CD4-positive, alpha-beta T cell (primary cell): ENCODE measurements around the gene RAD51B. TPM values are rescaled to one million over a fixed set of nuclear protein-coding genes. Genes with fewer than 3 reads are reported as not detected.

Experiments used
- ATAC-seq: fragments of 200-7000 bp; cut with Tn5 transposase; one replicate; pipeline ENCODE4 v1.10.0; 2022; ENCODE audit warnings: mild to moderate bottlenecking; ENCODE audit not compliant: poor library complexity
- CTCF ChIA-PET: fragments of 350-600 bp; sonication (Branson Sonifier 250); formaldehyde crosslinking; loops from one replicate; lab custom pipeline; 2021; ENCODE audit warnings: antibody characterized with exemption, inconsistent platforms; lab: Charles Lee
- POLR2A ChIA-PET: fragments of 350-600 bp; sonication (Branson Sonifier 250); formaldehyde crosslinking; loops from one replicate; lab custom pipeline; 2021; ENCODE audit warnings: antibody characterized with exemption, inconsistent platforms; lab: Charles Lee
- DNase-seq, 14 experiments: peaks; one replicate each; pipeline ENCODE4 v3.0.0-alpha.2; 2013 to 2020; ENCODE audit warnings: mixed read lengths in 2 of 14
- H3K27ac ChIP-seq, 2 donors: one replicate each; pipeline versions ENCODE4 v1.5.1 to v1.7.0; 2013; ENCODE audit warnings: low read length in 2 of 2, low read depth in 1 of 2, mild to moderate bottlenecking in 1 of 2
- H3K27me3 ChIP-seq, 2 experiments: 1 replicate in 1 of 2; 2 replicates in 1 of 2; pipeline versions ENCODE4 v1.6.1 to v1.7.0; 2013; ENCODE audit warnings: low read length in 2 of 2, control low read depth in 1 of 2, mild to moderate bottlenecking in 1 of 2, moderate library complexity in 1 of 2; ENCODE audit not compliant: insufficient read depth in 2 of 2, control insufficient read depth in 1 of 2
- H3K36me3 ChIP-seq: one replicate; pipeline ENCODE4 v1.6.1; 2013; ENCODE audit warnings: low read length, control low read depth; ENCODE audit not compliant: insufficient read depth
- H3K4me1 ChIP-seq: one replicate; pipeline ENCODE4 v1.6.1; 2013; ENCODE audit warnings: low read length, control low read depth; ENCODE audit not compliant: insufficient read depth
- H3K4me3 ChIP-seq: one replicate; pipeline ENCODE4 v1.5.1; 2013; ENCODE audit warnings: mild to moderate bottlenecking, low read length, moderate library complexity
- H3K9me3 ChIP-seq, 2 experiments: 1 replicate in 1 of 2; 2 replicates in 1 of 2; pipeline versions ENCODE4 v1.6.1 to v1.7.0; 2013; ENCODE audit warnings: low read length in 2 of 2, mild to moderate bottlenecking in 2 of 2, control low read depth in 1 of 2, moderate library complexity in 1 of 2; ENCODE audit not compliant: control insufficient read depth in 1 of 2, insufficient read depth in 1 of 2
- H3K27ac Mint-ChIP-seq: one replicate; pipeline ENCODE4 v1.8.0; 2020; ENCODE audit warnings: mixed read lengths
- H3K27me3 Mint-ChIP-seq: one replicate; pipeline ENCODE4 v1.8.0; 2021; ENCODE audit warnings: mixed read lengths
- H3K36me3 Mint-ChIP-seq: one replicate; pipeline ENCODE4 v1.8.0; 2021; ENCODE audit warnings: low read depth, mixed read lengths
- H3K4me1 Mint-ChIP-seq: one replicate; pipeline ENCODE4 v1.8.0; 2021; ENCODE audit warnings: low read depth, mixed read lengths
- H3K4me3 Mint-ChIP-seq: one replicate; pipeline ENCODE4 v1.8.0; 2020; ENCODE audit warnings: mild to moderate bottlenecking, mixed read lengths
- H3K9me3 Mint-ChIP-seq: one replicate; pipeline ENCODE4 v1.8.0; 2020; ENCODE audit warnings: mixed read lengths
- CTCF ChIP-seq: fragments of 200-600 bp; IDR thresholded peaks from one replicate; pipeline ENCODE4 v1.8.0; 2022; ENCODE audit warnings: antibody characterized with exemption, mild to moderate bottlenecking
- intact Hi-C, 2 experiments: fragments of 100-400 bp; cut with DNase I in 1 of 2; cut with micrococcal nuclease in 1 of 2; formaldehyde crosslinking; loops; one replicate each; pipeline versions ENCODE4 v1.15.1 to v1.9.0; 2023 to 2025; cut with DNase I, micrococcal nuclease
- total RNA-seq, 174 experiments: library from RNA in 2 of 174; stranded (reverse) in 2 of 174; gene quantifications; one replicate each; pipeline ENCODE4 v1.2.3 and lab custom pipeline; 2021 to 2026

The RAD51B gene
- total RNA-seq, 2 experiments from 2014 or later, result 18.4 to 20.0 TPM

GRCh38 chr14:68544081-68544892 lies 724.7 kb downstream of the RAD51B start:
- Histone ChIP-seq H3K9me3 (no peaks in the 10 kb centered on the region), H3K36me3 (no peaks in the 10 kb centered on the region), H3K4me3 (no peak overlapping the region), H3K4me1 (no peaks in the 10 kb centered on the region), H3K27me3 (no peaks in the 10 kb centered on the region), H3K27ac (no peak overlapping the region)
- ChIA-PET POLR2A (no interaction called here), CTCF (no interaction called here)
- no peaks in the 10 kb centered on the region for H3K9me3 Mint-ChIP-seq
- ATAC-seq (no peak), DNase-seq (no peak)
- H3K4me1 Mint-ChIP-seq, result no peaks in the 10 kb centered on the region
- H3K4me3 Mint-ChIP-seq, result no peak overlapping the region
- no peak overlapping the region for H3K27ac Mint-ChIP-seq
- TF ChIP-seq CTCF, result no peak
- H3K27me3 Mint-ChIP-seq, result no peaks in the 10 kb centered on the region
- intact Hi-C loops, result no loop called here
- no peaks in the 10 kb centered on the region for H3K36me3 Mint-ChIP-seq

- POLR2A ChIA-PET, result no interaction called here
- no peaks in the 10 kb centered on the region for H3K36me3 ChIP-seq
- Mint-ChIP-seq H3K36me3 (no peaks in the 10 kb centered on the region), H3K27ac (no peak overlapping the region), H3K9me3 (no peaks in the 10 kb centered on the region), H3K4me3 (no peak overlapping the region), H3K4me1 (peaks cover 8% of the 10 kb centered on the region), H3K27me3 (no peaks in the 10 kb centered on the region)
- no peaks in the 10 kb centered on the region for H3K9me3 ChIP-seq
- intact Hi-C loops, result no loop called here
- no peak overlapping the region for H3K4me3 ChIP-seq
- no peaks in the 10 kb centered on the region for H3K27me3 ChIP-seq
- H3K27ac ChIP-seq, result no peak overlapping the region
- CTCF ChIA-PET, result no interaction called here
- no peak for TF ChIP-seq CTCF
- no peak for ATAC-seq
- no peak for DNase-seq
- no peaks in the 10 kb centered on the region for H3K4me1 ChIP-seq
Measured at GRCh38 chr14:68546839-68547238, 727.3 kb downstream of the RAD51B start.

GRCh38 chr14:68547305-68548193 lies 728.0 kb downstream of the RAD51B start:
- no peak for DNase-seq
- Mint-ChIP-seq H3K4me3 (no peak overlapping the region), H3K27ac (no peak overlapping the region), H3K27me3 (no peaks in the 10 kb centered on the region), H3K4me1 (peaks cover 15% of the 10 kb centered on the region), H3K9me3 (no peaks in the 10 kb centered on the region), H3K36me3 (no peaks in the 10 kb centered on the region)
- Histone ChIP-seq H3K27ac (no peak overlapping the region), H3K9me3 (no peaks in the 10 kb centered on the region), H3K36me3 (no peaks in the 10 kb centered on the region), H3K27me3 (no peaks in the 10 kb centered on the region), H3K4me3 (no peak overlapping the region), H3K4me1 (no peaks in the 10 kb centered on the region)
- ATAC-seq, result no peak
- intact Hi-C loops, result no loop called here
- POLR2A ChIA-PET, result no interaction called here
- TF ChIP-seq CTCF, result no peak
- CTCF ChIA-PET, result no interaction called here
